Body of pancreas (tissue), 4 donors: ENCODE data around the gene SYNGR1.

ENCODE experiments used
- POLR2A ChIP-seq, 3 donors: fragments of 450-650 bp; IDR thresholded peaks; one replicate each; pipeline ENCODE4 v1.6.1; 2016; ENCODE audit warnings: antibody characterized with exemption in 3 of 3, mild to moderate bottlenecking in 2 of 3
- TF ChIP-seq, protein P1 (sequence below), 7 experiments: fragments of 450-650 bp in 4 of 7; fragments of 200-600 bp in 3 of 7; sonication (generic) in 3 of 7; IDR thresholded peaks; one replicate each; pipeline ENCODE4 v1.5.1; 2016 to 2019; ENCODE audit warnings: antibody characterized with exemption in 7 of 7

DNA sequence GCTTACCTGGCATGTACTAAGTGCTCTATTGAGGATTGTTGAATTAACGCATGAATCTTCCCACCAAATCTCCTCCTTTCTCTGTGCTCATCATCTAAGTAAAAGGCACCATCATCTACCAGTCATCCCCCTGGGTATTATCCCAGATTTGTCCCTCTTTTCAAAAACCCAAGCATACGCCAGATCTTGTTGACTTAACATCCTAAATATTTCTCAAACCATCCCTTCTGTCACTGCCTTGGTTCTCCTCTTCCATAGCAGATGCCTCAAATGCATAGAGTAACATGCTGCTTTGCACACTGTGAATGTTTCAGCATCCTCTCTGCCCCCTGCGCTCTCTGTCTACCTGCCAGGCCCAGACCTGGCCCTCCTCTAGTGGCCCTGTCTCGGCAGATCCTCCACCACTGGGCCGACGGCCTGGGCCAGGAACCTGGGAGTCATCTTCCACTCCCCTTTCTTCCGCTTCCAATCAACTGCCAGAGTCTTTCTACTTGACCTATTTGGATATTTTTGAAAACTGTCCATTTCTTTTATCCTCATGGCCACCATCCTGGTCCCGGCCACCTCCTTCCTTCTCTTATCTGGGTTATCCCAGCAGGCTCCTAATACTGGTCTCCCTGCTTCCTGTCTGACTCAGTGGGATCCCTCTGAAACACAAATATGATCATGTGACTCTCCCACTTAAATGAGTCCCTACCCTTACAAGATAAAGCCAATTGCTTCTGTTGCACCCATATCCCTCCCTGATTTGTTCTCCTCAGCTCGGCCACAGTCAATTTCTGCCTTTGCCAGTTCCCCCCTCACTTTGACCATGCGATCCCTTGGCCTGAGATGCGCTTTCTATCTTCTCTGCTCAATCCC is 46.4 kb downstream of the SYNGR1 start:
- TF ChIP-seq, protein P1, sequence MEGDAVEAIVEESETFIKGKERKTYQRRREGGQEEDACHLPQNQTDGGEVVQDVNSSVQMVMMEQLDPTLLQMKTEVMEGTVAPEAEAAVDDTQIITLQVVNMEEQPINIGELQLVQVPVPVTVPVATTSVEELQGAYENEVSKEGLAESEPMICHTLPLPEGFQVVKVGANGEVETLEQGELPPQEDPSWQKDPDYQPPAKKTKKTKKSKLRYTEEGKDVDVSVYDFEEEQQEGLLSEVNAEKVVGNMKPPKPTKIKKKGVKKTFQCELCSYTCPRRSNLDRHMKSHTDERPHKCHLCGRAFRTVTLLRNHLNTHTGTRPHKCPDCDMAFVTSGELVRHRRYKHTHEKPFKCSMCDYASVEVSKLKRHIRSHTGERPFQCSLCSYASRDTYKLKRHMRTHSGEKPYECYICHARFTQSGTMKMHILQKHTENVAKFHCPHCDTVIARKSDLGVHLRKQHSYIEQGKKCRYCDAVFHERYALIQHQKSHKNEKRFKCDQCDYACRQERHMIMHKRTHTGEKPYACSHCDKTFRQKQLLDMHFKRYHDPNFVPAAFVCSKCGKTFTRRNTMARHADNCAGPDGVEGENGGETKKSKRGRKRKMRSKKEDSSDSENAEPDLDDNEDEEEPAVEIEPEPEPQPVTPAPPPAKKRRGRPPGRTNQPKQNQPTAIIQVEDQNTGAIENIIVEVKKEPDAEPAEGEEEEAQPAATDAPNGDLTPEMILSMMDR (IDR thresholded peaks at IDR 0.05): no peak
- no peak for TF ChIP-seq POLR2A (IDR thresholded peaks at IDR 0.05)
